NK-92 (cell line): ENCODE measurements around the gene CACNB3.

Source experiments
- DNase-seq: peaks from one replicate; lab custom pipeline; 2025; ENCODE audit not compliant: unreplicated experiment; lab: John Stamatoyannopoulos, UW

Gene CACNB3

GRCh38 chr12:48788524-48788853 lies 29.8 kb upstream of the CACNB3 start:
- no peak for DNase-seq

- no peak for DNase-seq
Observed at GRCh38 chr12:48788854-48789775, 29.2 kb upstream of the CACNB3 start, which contains the start of gene ADCY6. ADCY6 (minus strand) TSS chr12:48789089; CDS start chr12:48783434, 5,655 bp downstream.

- no peak for DNase-seq
Observed at GRCh38 chr12:48789858-48790326, 28.4 kb upstream of the CACNB3 start.

GRCh38 chr12:48793696-48794095 lies 24.6 kb upstream of the CACNB3 start:
- no peak for DNase-seq

- DNase-seq: no peak
Observed at GRCh38 chr12:48794870-48795269, 23.4 kb upstream of the CACNB3 start.

DNA sequence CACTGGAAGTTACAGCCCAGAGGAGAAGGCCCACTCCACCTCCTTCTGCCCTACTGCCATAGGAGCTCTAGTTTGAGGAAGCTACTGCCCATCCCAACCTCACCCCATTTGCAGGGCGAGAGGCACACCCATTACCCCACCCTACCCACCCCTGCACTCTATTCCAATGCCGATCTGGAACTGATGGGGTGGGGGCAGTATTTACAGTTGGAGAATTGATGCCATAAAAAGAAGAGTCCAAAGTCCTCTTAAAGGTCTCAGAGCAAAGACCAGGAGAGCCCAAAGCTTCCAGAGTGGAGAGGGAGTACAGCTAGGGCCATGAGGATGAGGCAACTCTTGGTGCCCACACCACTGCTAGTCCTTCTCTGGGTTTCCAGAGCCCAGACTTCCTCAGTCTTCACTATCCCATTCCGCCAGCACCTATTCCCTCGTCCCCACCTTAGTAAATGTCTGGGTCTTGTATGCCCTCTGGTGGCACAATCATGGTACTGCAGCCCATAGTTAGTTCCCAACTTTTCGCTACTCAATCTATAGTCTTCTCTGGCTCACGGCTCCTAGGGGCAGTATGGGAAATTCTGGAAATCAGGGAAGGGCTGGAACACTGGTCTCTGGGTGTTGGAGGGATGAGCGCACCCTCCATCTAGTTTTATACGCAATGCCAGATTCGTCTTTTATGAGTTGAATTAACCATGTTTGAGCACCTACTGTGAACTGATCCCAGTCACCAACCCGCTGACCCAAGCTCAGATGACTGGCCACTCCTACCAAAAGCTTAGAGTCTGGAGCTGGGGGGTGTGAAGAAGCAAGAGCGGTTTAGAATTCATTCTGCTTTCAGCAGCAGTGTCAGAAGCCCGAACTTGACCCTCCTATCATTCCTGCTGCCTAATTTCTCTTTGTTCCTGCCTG lies 22.5 kb upstream of the CACNB3 start:
- no peak for DNase-seq

- no peak for DNase-seq
Observed at GRCh38 chr12:48796976-48797375, 21.3 kb upstream of the CACNB3 start.

DNA sequence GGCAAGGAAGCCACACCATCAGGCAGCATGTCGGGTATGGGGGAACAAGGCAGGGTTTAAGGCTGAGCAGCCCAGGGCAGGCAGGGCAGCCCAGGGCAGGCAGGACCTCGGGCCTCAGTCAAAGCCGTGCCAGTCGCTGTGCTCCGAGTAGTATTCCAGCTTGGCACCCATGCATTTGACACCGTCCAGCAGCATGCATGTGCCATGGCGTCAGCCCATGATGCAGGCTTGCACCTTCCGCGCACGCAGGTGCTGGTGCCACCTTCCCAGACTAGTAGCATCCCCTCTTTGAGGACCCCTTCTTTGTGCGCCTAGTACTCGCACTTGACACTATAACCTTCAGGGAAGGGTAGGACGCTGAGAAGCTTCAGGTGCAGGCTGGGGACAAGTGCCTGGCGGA lies 17.8 kb upstream of the CACNB3 start:
- no peak for DNase-seq

DNA sequence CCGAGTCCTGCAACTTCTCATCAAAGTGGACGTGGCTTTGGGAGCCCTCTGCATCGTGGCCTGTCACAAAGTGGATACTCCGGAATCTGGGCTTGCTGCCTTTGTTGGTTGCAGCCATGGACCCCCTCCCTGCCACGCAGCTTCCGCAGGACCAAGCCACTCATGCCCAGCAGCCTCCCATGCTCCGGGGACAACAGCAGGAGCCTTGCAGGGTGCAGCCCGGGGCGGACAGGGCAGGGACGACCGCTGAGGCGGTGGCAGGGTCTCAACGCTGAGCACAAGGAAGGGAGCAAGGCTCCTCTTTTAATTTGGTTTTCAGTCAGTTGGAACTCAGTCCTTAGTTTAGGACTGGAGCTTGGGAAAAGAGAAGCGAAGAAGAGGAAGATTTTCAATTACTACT lies 17.3 kb upstream of the CACNB3 start:
- no peak for DNase-seq

DNA sequence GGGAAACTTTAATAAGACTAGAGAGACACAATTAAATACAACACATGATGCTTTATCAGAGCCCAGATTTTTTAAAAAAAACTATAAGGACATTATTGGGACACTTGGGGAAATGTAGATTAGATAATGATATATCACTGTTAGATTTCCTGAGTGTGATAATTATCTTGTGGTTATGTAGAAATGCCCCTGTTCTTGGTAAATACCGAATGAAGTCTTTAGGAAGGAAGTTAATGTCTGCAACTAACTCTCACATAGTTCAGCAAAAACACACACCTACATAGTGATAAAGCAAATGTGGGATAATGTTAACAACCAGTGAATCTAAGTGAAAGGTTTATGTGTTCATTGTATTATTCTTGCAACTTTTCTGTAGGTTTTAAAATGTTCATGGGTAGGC lies 14.6 kb upstream of the CACNB3 start:
- no peak for DNase-seq

DNA sequence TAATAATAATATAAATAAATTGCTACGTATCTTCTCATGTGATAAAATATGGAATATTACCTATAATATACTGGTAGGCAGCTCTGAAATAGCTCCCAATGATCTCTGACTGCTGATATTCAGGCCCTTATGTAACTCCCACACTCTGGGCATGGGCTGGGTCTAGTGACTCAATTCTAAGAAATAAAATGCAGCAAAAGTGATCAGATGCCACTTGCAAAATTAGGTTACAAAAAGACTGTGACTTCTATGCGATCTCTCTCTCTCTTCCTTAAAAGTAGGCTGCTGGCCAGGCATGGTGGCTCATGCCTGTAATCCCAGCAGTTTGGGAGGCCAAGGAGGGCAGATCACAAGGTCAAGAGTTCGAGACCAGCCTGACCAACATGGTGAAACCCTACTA lies 10.3 kb upstream of the CACNB3 start:
- DNase-seq: no peak

GRCh38 chr12:48810903-48811431 lies 7.3 kb upstream of the CACNB3 start:
- DNase-seq: no peak

DNA sequence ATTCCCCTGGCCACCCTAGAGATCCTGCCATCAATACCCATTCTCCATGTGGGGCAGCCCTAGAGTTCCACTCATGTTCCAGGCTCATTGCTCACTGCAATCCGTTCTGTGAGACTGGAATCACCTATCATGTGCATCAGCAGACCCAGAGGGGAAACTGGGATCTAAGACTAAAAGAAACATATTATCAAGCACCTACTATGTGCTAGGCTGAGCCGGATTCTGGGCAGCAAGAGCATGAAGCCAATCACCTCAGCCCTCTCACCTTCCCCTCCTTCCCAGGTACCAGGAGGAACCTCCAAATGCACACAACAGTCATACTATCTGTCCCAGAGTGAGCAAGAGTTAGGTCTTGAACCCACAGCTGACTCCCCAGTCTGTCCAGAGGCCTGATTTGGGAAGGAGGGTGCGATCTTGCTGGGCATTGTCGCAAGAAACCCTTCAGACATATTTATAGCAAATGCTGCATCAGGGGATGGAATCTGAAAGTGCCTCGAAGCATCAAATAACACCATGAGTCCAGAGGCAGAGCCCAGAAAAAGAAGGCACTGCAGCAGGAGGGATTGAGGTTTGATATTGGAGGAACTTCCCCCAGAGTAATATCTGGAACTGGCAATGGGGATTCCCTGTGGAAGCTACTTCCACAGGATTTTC lies 6.7 kb upstream of the CACNB3 start:
- no peak for DNase-seq

- no peak for DNase-seq
Observed at GRCh38 chr12:48812389-48812788, 5.9 kb upstream of the CACNB3 start.

DNA sequence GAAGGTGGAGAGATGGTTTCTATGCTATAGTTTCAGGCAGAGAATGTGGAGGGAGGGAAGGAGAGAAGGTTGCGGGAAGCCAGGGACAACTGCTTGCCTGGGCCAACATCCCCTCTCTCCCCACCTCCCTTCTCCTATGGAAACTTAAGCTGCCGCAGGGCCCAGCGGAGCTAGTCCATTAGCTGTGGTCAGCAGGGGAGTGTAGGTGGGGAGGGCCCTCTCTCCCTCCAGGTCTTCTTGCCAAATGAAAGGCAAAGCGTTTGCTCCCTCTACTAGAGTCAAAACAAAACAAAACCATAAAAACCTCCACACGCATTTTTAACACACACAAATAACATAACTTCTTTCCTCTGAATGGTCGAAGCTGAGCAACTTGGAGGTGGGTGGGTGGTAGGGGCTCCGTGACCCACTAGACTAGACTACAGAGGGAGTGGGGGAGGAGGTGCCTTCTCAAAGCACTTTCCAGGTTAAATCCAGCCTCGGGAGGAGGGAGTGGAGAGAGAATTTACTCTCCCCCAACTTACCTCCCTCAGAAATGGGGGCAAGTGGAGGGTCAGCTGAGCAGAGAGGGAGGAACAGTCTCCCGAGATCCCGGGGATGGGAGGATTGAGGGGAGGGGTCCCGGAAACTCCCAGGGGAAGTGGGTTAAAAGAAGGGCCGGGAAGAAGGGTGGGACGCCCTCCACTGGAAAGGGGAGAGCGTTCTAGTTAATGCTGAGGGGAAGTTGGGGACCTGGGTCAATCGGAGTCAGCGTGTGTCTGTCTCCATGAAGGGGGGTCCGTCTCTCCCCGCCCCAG lies 4.6 kb upstream of the CACNB3 start:
- no peak for DNase-seq

- DNase-seq: no peak
Observed at GRCh38 chr12:48814262-48815125, 3.8 kb upstream of the CACNB3 start.

- DNase-seq: no peak
Observed at GRCh38 chr12:48815126-48816110, 2.9 kb upstream of the CACNB3 start.
